ENCODE results near the gene MARCHF9.

Gene MARCHF9

GRCh38 chr12:57727758-57728395 lies 27.0 kb upstream of the MARCHF9 start:
- Histone ChIP-seq H3K36me3 (ENCODE audit: insufficient read depth, low read length) (peaks cover 22% of the 10 kb centered on the region), H3K4me3 (ENCODE audit: low read length) (no peak overlapping the region), H3K27me3 (ENCODE audit: insufficient read depth, low read length) (no peaks in the 10 kb centered on the region), H3K9me3 (ENCODE audit: low read length) (peaks cover 3% of the 10 kb centered on the region), H2AFZ (ENCODE audit: low read depth, low read length) (no peak overlapping the region), H3K4me1 (ENCODE audit: insufficient read depth, low read length) (no peaks in the 10 kb centered on the region)

GRCh38 chr12:57729321-57729844 lies 25.5 kb upstream of the MARCHF9 start:
- H3K4me3 ChIP-seq (ENCODE audit: low read length) = no peak overlapping the region
- H2AFZ ChIP-seq (ENCODE audit: low read depth, low read length) = no peak overlapping the region
- peaks cover 22% of the 10 kb centered on the region for H3K36me3 ChIP-seq (ENCODE audit: insufficient read depth, low read length)
- H3K4me1 ChIP-seq (ENCODE audit: insufficient read depth, low read length) = no peaks in the 10 kb centered on the region
- H3K9me3 ChIP-seq (ENCODE audit: low read length) = peaks cover 3% of the 10 kb centered on the region
- H3K27me3 ChIP-seq (ENCODE audit: insufficient read depth, low read length) = no peaks in the 10 kb centered on the region

- peaks cover 9% of the 10 kb centered on the region for H3K4me1 ChIP-seq (ENCODE audit: insufficient read depth, low read length)
- peaks cover 22% of the 10 kb centered on the region for H3K36me3 ChIP-seq (ENCODE audit: insufficient read depth, low read length)
- H3K4me3 ChIP-seq (ENCODE audit: low read length) = no peak overlapping the region
- H2AFZ ChIP-seq (ENCODE audit: low read depth, low read length) = no peak overlapping the region
- H3K9me3 ChIP-seq (ENCODE audit: low read length) = peaks cover 3% of the 10 kb centered on the region
- no peaks in the 10 kb centered on the region for H3K27me3 ChIP-seq (ENCODE audit: insufficient read depth, low read length)
These were observed 24.4 kb upstream of the MARCHF9 start for GRCh38 chr12:57730336-57731067.

GRCh38 chr12:57731411-57732080 lies 23.4 kb upstream of the MARCHF9 start:
- H3K4me1 ChIP-seq (ENCODE audit: insufficient read depth, low read length) = peaks cover 19% of the 10 kb centered on the region
- H3K27me3 ChIP-seq (ENCODE audit: insufficient read depth, low read length) = no peaks in the 10 kb centered on the region
- H3K36me3 ChIP-seq (ENCODE audit: insufficient read depth, low read length) = peaks cover 17% of the 10 kb centered on the region
- no peak overlapping the region for H3K4me3 ChIP-seq (ENCODE audit: low read length)
- no peak overlapping the region for H2AFZ ChIP-seq (ENCODE audit: low read depth, low read length)
- no peaks in the 10 kb centered on the region for H3K9me3 ChIP-seq (ENCODE audit: low read length)

GRCh38 chr12:57732270-57732669 lies 22.6 kb upstream of the MARCHF9 start:
- Histone ChIP-seq H3K36me3 (ENCODE audit: insufficient read depth, low read length) (peaks cover 13% of the 10 kb centered on the region), H3K9me3 (ENCODE audit: low read length) (no peaks in the 10 kb centered on the region), H3K4me3 (ENCODE audit: low read length) (no peak overlapping the region), H2AFZ (ENCODE audit: low read depth, low read length) (no peak overlapping the region), H3K4me1 (ENCODE audit: insufficient read depth, low read length) (peaks cover 25% of the 10 kb centered on the region), H3K27me3 (ENCODE audit: insufficient read depth, low read length) (no peaks in the 10 kb centered on the region)

GRCh38 chr12:57732726-57733593 lies 21.9 kb upstream of the MARCHF9 start:
- Histone ChIP-seq H3K4me1 (ENCODE audit: insufficient read depth, low read length) (peaks cover 27% of the 10 kb centered on the region), H3K4me3 (ENCODE audit: low read length) (no peak overlapping the region), H3K36me3 (ENCODE audit: insufficient read depth, low read length) (peaks cover 13% of the 10 kb centered on the region), H3K9me3 (ENCODE audit: low read length) (no peaks in the 10 kb centered on the region), H3K27me3 (ENCODE audit: insufficient read depth, low read length) (no peaks in the 10 kb centered on the region), H2AFZ (ENCODE audit: low read depth, low read length) (no peak overlapping the region)

GRCh38 chr12:57733928-57734327 lies 21.0 kb upstream of the MARCHF9 start:
- Histone ChIP-seq H3K27me3 (ENCODE audit: insufficient read depth, low read length) (no peaks in the 10 kb centered on the region), H3K9me3 (ENCODE audit: low read length) (no peaks in the 10 kb centered on the region), H3K36me3 (ENCODE audit: insufficient read depth, low read length) (peaks cover 13% of the 10 kb centered on the region), H2AFZ (ENCODE audit: low read depth, low read length) (no peak overlapping the region), H3K4me1 (ENCODE audit: insufficient read depth, low read length) (peaks cover 28% of the 10 kb centered on the region), H3K4me3 (ENCODE audit: low read length) (no peak overlapping the region)

- Histone ChIP-seq H3K4me1 (ENCODE audit: insufficient read depth, low read length) (peaks cover 34% of the 10 kb centered on the region), H3K36me3 (ENCODE audit: insufficient read depth, low read length) (peaks cover 9% of the 10 kb centered on the region), H3K4me3 (ENCODE audit: low read length) (no peak overlapping the region), H3K9me3 (ENCODE audit: low read length) (no peaks in the 10 kb centered on the region), H2AFZ (ENCODE audit: low read depth, low read length) (no peak overlapping the region), H3K27me3 (ENCODE audit: insufficient read depth, low read length) (no peaks in the 10 kb centered on the region)
These were observed 20.3 kb upstream of the MARCHF9 start for GRCh38 chr12:57734591-57734990.

- H3K4me1 ChIP-seq (ENCODE audit: insufficient read depth, low read length) = peaks cover 38% of the 10 kb centered on the region
- peak overlapping the region; percentile 16 for H3K4me3 ChIP-seq (ENCODE audit: low read length)
- H2AFZ ChIP-seq (ENCODE audit: low read depth, low read length) = peak overlapping the region; percentile 14
- no peaks in the 10 kb centered on the region for H3K27me3 ChIP-seq (ENCODE audit: insufficient read depth, low read length)
- peaks cover 6% of the 10 kb centered on the region for H3K36me3 ChIP-seq (ENCODE audit: insufficient read depth, low read length)
- no peaks in the 10 kb centered on the region for H3K9me3 ChIP-seq (ENCODE audit: low read length)
These were observed 19.6 kb upstream of the MARCHF9 start for GRCh38 chr12:57735198-57735855.

- H2AFZ ChIP-seq (ENCODE audit: low read depth, low read length) = peak overlapping the region; percentile 14
- no peaks in the 10 kb centered on the region for H3K27me3 ChIP-seq (ENCODE audit: insufficient read depth, low read length)
- H3K9me3 ChIP-seq (ENCODE audit: low read length) = no peaks in the 10 kb centered on the region
- H3K36me3 ChIP-seq (ENCODE audit: insufficient read depth, low read length) = peaks cover 3% of the 10 kb centered on the region
- H3K4me1 ChIP-seq (ENCODE audit: insufficient read depth, low read length) = peaks cover 41% of the 10 kb centered on the region
- H3K4me3 ChIP-seq (ENCODE audit: low read length) = peak overlapping the region; percentile 16
These were observed 18.8 kb upstream of the MARCHF9 start for GRCh38 chr12:57735952-57736740.

GRCh38 chr12:57736741-57737466 lies 18.0 kb upstream of the MARCHF9 start:
- Histone ChIP-seq H3K27me3 (ENCODE audit: insufficient read depth, low read length) (no peaks in the 10 kb centered on the region), H3K36me3 (ENCODE audit: insufficient read depth, low read length) (no peaks in the 10 kb centered on the region), H3K4me1 (ENCODE audit: insufficient read depth, low read length) (peaks cover 45% of the 10 kb centered on the region), H3K4me3 (ENCODE audit: low read length) (peak overlapping the region; percentile 16), H2AFZ (ENCODE audit: low read depth, low read length) (no peak overlapping the region), H3K9me3 (ENCODE audit: low read length) (no peaks in the 10 kb centered on the region)

Data from neuron (in vitro differentiated cells).